GM23338 (cell line): ENCODE data around the gene SRPX2. TPM values are rescaled to one million over a fixed set of nuclear protein-coding genes. Genes with fewer than 3 reads are reported as not detected.

Source experiments
- ATAC-seq: fragments of 200-7000 bp; cut with Tn5 transposase; 3 replicates; pipeline ENCODE4 v1.9.1; 2020
- DNase-seq: peaks from one replicate; pipeline ENCODE4 v3.0.0-alpha.2; 2015; ENCODE audit warnings: low spot score
- H2AFZ ChIP-seq: fragments of 200-600 bp; sonication (generic); 2 replicates; pipeline ENCODE4 v1.8.0; 2016; ENCODE audit warnings: antibody characterized with exemption, mild to moderate bottlenecking, moderate library complexity
- H3F3A ChIP-seq: fragments of 200-600 bp; sonication (generic); replicated peaks from 2 replicates; pipeline ENCODE4 v1.8.0; 2017; ENCODE audit warnings: antibody characterized with exemption, mixed run types, low read depth
- H3K27ac ChIP-seq: fragments of 200-600 bp; sonication (generic); 2 replicates; pipeline ENCODE4 v1.6.1; 2016; ENCODE audit warnings: low read depth
- H3K27me3 ChIP-seq: fragments of 200-600 bp; sonication (generic); 2 replicates; pipeline ENCODE4 v1.8.0; 2016; ENCODE audit warnings: mild to moderate bottlenecking, mixed run types, moderate library complexity; ENCODE audit not compliant: insufficient read depth
- H3K36me3 ChIP-seq: fragments of 200-600 bp; sonication (generic); 2 replicates; pipeline ENCODE4 v1.8.0; 2016; ENCODE audit warnings: mild to moderate bottlenecking; ENCODE audit not compliant: insufficient read depth
- H3K4me1 ChIP-seq: fragments of 200-600 bp; sonication (generic); 2 replicates; pipeline ENCODE4 v1.8.0; 2016; ENCODE audit warnings: mild to moderate bottlenecking, moderate library complexity; ENCODE audit not compliant: insufficient read depth
- H3K4me2 ChIP-seq: fragments of 200-600 bp; sonication (generic); 2 replicates; pipeline ENCODE4 v1.7.1; 2017; ENCODE audit warnings: mixed run types
- H3K4me3 ChIP-seq: fragments of 200-600 bp; sonication (generic); 2 replicates; pipeline ENCODE4 v1.6.1; 2016; ENCODE audit warnings: mixed run types
- H3K79me2 ChIP-seq: fragments of 200-600 bp; sonication (generic); replicated peaks from 2 replicates; pipeline ENCODE4 v1.8.0; 2017; ENCODE audit warnings: mild to moderate bottlenecking; ENCODE audit not compliant: insufficient read depth
- H3K9me2 ChIP-seq: fragments of 200-600 bp; sonication (generic); 2 replicates; pipeline ENCODE4 v1.8.0; 2017; ENCODE audit not compliant: insufficient read depth
- H4K20me1 ChIP-seq: fragments of 200-600 bp; sonication (generic); replicated peaks from 2 replicates; pipeline ENCODE4 v1.8.0; 2017; ENCODE audit warnings: mild to moderate bottlenecking; ENCODE audit not compliant: insufficient read depth
- H3K27ac Mint-ChIP-seq: 2 replicates; pipeline ENCODE4 v1.8.0; 2020; ENCODE audit warnings: inconsistent platforms, mild to moderate bottlenecking, moderate library complexity, mixed read lengths
- H3K27me3 Mint-ChIP-seq: 3 replicates; pipeline ENCODE4 v1.8.0; 2022; ENCODE audit warnings: low read depth, mild to moderate bottlenecking, moderate library complexity, mixed read lengths, inconsistent platforms; ENCODE audit not compliant: insufficient read depth, poor library complexity
- H3K36me3 Mint-ChIP-seq: 3 replicates; pipeline ENCODE4 v1.8.0; 2021; ENCODE audit warnings: low read depth, mild to moderate bottlenecking, inconsistent platforms, moderate library complexity, mixed read lengths
- H3K4me1 Mint-ChIP-seq: 3 replicates; pipeline ENCODE4 v1.8.0; 2020; ENCODE audit warnings: mild to moderate bottlenecking, inconsistent platforms, mixed read lengths
- H3K4me3 Mint-ChIP-seq: 3 replicates; pipeline ENCODE4 v1.8.0; 2021; ENCODE audit warnings: moderate library complexity, mild to moderate bottlenecking, inconsistent platforms, mixed read lengths
- H3K9me3 Mint-ChIP-seq: 3 replicates; pipeline ENCODE4 v1.8.0; 2020; ENCODE audit warnings: moderate library complexity, mild to moderate bottlenecking, inconsistent platforms, mixed read lengths
- CREB1 ChIP-seq: fragments of 250-450 bp; sonication (Bioruptor Pico); IDR thresholded peaks from 2 replicates; pipeline ENCODE4 v1.5.0; 2020; ENCODE audit warnings: low read depth, mild to moderate bottlenecking, moderate library complexity
- EZH2 ChIP-seq: fragments of 200-600 bp; sonication (generic); IDR thresholded peaks from one replicate; pipeline ENCODE4 v1.8.0; 2017; ENCODE audit warnings: antibody characterized with exemption, mild to moderate bottlenecking, low read depth; ENCODE audit not compliant: unreplicated experiment
- JUNB ChIP-seq: IDR thresholded peaks from one replicate; pipeline ENCODE4 v1.6.1; 2016; ENCODE audit warnings: antibody characterized with exemption; ENCODE audit not compliant: unreplicated experiment
- NANOG ChIP-seq: IDR thresholded peaks from 2 replicates; pipeline ENCODE4 v1.6.1; 2016; ENCODE audit warnings: antibody characterized with exemption, borderline replicate concordance
- POLR2AphosphoS5 ChIP-seq: IDR thresholded peaks from 2 replicates; pipeline ENCODE4 v1.6.1; 2016; ENCODE audit warnings: antibody characterized with exemption, low read depth
- STAT1 ChIP-seq: IDR thresholded peaks from one replicate; pipeline ENCODE4 v1.6.1; 2016; ENCODE audit warnings: antibody characterized with exemption; ENCODE audit not compliant: unreplicated experiment
- ZNF114 ChIP-seq: fragments of 250-450 bp; sonication (Bioruptor Pico); IDR thresholded peaks from 2 replicates; pipeline ENCODE4 v1.5.0; 2020; ENCODE audit warnings: mild to moderate bottlenecking, moderate library complexity
- ZNF331 ChIP-seq: fragments of 250-450 bp; sonication (Bioruptor Pico); IDR thresholded peaks from 2 replicates; pipeline ENCODE4 v1.5.0; 2020; ENCODE audit warnings: low read depth, mild to moderate bottlenecking, moderate library complexity
- polyA plus RNA-seq: library from polyadenylated mRNA; unstranded; fragments of >200 nt; fragmentation: Nextera tagmentation; extraction: Ambion mirVana; gene quantifications from 2 replicates; pipeline ENCODE4 v1.2.1, GENCODE V29; 2016
- total RNA-seq: library from RNA; depleted of rRNA; stranded (reverse); fragments of >200 nt; shearing (Covaris generic); gene quantifications from 2 replicates; pipeline ENCODE4 v1.2.3, GENCODE V29; 2014
- TF ChIP-seq, protein P1 (sequence below): fragments of 250-450 bp; sonication (Bioruptor Pico); IDR thresholded peaks from 2 replicates; pipeline ENCODE4 v1.5.0; 2020; ENCODE audit warnings: mild to moderate bottlenecking, moderate library complexity
- TF ChIP-seq, protein P2 (sequence below): IDR thresholded peaks from one replicate; pipeline ENCODE4 v1.6.1; 2018; ENCODE audit warnings: antibody characterized with exemption; ENCODE audit not compliant: unreplicated experiment
- TF ChIP-seq, protein P3 (sequence below): IDR thresholded peaks from 2 replicates; pipeline ENCODE4 v1.6.1; 2016; ENCODE audit warnings: antibody characterized with exemption

The SRPX2 gene
- total and polyA plus RNA-seq, 2 experiments from 2014 or later, result not detected

DNA sequence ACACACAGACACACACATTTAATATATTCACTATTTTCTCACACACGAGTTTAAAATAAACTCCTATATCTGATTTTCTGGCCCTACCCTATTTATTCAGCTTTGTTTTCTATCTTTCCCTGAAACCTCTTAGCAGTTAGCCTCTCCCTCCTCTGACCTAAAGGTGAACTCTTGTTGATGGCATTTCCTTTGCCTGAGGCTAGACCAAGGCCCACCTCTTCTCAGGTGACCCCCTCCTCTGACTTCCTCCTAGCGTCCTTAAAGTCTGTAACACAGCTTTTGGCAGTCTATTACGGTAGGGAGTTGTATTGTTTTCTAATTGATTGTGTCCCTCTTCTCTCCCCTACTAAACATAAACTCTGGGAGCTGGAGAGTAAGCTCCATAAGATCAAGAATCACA, 1.7 kb upstream of the SRPX2 start (continued):
- TF ChIP-seq, protein P1, sequence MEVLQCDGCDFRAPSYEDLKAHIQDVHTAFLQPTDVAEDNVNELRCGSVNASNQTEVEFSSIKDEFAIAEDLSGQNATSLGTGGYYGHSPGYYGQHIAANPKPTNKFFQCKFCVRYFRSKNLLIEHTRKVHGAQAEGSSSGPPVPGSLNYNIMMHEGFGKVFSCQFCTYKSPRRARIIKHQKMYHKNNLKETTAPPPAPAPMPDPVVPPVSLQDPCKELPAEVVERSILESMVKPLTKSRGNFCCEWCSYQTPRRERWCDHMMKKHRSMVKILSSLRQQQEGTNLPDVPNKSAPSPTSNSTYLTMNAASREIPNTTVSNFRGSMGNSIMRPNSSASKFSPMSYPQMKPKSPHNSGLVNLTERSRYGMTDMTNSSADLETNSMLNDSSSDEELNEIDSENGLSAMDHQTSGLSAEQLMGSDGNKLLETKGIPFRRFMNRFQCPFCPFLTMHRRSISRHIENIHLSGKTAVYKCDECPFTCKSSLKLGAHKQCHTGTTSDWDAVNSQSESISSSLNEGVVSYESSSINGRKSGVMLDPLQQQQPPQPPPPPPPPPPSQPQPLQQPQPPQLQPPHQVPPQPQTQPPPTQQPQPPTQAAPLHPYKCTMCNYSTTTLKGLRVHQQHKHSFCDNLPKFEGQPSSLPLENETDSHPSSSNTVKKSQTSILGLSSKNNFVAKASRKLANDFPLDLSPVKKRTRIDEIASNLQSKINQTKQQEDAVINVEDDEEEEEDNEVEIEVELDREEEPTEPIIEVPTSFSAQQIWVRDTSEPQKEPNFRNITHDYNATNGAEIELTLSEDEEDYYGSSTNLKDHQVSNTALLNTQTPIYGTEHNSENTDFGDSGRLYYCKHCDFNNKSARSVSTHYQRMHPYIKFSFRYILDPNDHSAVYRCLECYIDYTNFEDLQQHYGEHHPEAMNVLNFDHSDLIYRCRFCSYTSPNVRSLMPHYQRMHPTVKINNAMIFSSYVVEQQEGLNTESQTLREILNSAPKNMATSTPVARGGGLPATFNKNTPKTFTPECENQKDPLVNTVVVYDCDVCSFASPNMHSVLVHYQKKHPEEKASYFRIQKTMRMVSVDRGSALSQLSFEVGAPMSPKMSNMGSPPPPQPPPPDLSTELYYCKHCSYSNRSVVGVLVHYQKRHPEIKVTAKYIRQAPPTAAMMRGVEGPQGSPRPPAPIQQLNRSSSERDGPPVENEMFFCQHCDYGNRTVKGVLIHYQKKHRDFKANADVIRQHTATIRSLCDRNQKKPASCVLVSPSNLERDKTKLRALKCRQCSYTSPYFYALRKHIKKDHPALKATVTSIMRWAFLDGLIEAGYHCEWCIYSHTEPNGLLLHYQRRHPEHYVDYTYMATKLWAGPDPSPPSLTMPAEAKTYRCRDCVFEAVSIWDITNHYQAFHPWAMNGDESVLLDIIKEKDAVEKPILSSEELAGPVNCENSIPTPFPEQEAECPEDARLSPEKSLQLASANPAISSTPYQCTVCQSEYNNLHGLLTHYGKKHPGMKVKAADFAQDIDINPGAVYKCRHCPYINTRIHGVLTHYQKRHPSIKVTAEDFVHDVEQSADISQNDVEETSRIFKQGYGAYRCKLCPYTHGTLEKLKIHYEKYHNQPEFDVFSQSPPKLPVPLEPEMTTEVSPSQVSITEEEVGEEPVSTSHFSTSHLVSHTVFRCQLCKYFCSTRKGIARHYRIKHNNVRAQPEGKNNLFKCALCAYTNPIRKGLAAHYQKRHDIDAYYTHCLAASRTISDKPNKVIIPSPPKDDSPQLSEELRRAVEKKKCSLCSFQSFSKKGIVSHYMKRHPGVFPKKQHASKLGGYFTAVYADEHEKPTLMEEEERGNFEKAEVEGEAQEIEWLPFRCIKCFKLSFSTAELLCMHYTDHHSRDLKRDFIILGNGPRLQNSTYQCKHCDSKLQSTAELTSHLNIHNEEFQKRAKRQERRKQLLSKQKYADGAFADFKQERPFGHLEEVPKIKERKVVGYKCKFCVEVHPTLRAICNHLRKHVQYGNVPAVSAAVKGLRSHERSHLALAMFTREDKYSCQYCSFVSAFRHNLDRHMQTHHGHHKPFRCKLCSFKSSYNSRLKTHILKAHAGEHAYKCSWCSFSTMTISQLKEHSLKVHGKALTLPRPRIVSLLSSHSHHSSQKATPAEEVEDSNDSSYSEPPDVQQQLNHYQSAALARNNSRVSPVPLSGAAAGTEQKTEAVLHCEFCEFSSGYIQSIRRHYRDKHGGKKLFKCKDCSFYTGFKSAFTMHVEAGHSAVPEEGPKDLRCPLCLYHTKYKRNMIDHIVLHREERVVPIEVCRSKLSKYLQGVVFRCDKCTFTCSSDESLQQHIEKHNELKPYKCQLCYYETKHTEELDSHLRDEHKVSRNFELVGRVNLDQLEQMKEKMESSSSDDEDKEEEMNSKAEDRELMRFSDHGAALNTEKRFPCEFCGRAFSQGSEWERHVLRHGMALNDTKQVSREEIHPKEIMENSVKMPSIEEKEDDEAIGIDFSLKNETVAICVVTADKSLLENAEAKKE (CRISPR knock-in tag), result no peak
- TF ChIP-seq EZH2 (no peak), ZNF114 (no peak), STAT1 (no peak), JUNB (no peak), ZNF331 (no peak), CREB1 (CRISPR knock-in tag) (no peak), NANOG (no peak)

DNA sequence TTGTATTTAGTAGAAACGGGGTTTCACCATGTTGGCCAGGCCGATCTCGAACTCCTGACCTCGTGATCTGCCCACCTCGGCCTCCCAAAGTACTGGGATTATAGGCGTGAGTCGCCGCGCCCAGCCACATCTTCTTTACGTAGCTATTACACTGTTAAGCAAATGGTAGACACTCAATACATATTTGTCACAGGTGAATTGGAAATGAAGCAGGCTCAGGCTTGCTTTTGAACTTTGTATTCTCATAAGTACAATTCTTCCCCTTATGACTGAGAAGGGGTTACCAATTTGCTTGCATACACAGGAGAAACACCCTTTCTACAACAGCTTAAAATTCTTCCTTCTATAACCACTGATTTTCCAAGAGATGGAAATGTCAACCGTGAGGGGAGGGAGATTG, 787 bp upstream of the SRPX2 start:
- Mint-ChIP-seq H3K4me1 (peaks cover 11% of the 10 kb centered on the region), H3K27ac (no peak overlapping the region), H3K27me3 (peaks cover 2% of the 10 kb centered on the region), H3K9me3 (no peaks in the 10 kb centered on the region), H3K36me3 (no peaks in the 10 kb centered on the region), H3K4me3 (no peak overlapping the region)
- ATAC-seq (no peak), DNase-seq (no peak)
- H3F3A ChIP-seq, result no peaks in the 10 kb centered on the region
- no peak overlapping the region for H3K4me2 ChIP-seq
- no peaks in the 10 kb centered on the region for H3K4me1 ChIP-seq
- no peaks in the 10 kb centered on the region for H4K20me1 ChIP-seq
- no peaks in the 10 kb centered on the region for H3K9me2 ChIP-seq
- H3K4me3 ChIP-seq, result no peak overlapping the region
- H3K36me3 ChIP-seq, result no peaks in the 10 kb centered on the region
- no peaks in the 10 kb centered on the region for H3K27me3 ChIP-seq
- no peak overlapping the region for H2AFZ ChIP-seq
- no peaks in the 10 kb centered on the region for H3K79me2 ChIP-seq
- H3K27ac ChIP-seq, result no peak overlapping the region
- no peak for TF ChIP-seq POLR2AphosphoS5
- no peak for TF ChIP-seq EZH2
- TF ChIP-seq STAT1, result no peak
- no peak for TF ChIP-seq CREB1 (CRISPR knock-in tag)
- no peak for TF ChIP-seq NANOG
- no peak for TF ChIP-seq ZNF114
- no peak for TF ChIP-seq JUNB
- TF ChIP-seq, protein P2, sequence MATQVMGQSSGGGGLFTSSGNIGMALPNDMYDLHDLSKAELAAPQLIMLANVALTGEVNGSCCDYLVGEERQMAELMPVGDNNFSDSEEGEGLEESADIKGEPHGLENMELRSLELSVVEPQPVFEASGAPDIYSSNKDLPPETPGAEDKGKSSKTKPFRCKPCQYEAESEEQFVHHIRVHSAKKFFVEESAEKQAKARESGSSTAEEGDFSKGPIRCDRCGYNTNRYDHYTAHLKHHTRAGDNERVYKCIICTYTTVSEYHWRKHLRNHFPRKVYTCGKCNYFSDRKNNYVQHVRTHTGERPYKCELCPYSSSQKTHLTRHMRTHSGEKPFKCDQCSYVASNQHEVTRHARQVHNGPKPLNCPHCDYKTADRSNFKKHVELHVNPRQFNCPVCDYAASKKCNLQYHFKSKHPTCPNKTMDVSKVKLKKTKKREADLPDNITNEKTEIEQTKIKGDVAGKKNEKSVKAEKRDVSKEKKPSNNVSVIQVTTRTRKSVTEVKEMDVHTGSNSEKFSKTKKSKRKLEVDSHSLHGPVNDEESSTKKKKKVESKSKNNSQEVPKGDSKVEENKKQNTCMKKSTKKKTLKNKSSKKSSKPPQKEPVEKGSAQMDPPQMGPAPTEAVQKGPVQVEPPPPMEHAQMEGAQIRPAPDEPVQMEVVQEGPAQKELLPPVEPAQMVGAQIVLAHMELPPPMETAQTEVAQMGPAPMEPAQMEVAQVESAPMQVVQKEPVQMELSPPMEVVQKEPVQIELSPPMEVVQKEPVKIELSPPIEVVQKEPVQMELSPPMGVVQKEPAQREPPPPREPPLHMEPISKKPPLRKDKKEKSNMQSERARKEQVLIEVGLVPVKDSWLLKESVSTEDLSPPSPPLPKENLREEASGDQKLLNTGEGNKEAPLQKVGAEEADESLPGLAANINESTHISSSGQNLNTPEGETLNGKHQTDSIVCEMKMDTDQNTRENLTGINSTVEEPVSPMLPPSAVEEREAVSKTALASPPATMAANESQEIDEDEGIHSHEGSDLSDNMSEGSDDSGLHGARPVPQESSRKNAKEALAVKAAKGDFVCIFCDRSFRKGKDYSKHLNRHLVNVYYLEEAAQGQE, result no peak
- TF ChIP-seq, protein P3, sequence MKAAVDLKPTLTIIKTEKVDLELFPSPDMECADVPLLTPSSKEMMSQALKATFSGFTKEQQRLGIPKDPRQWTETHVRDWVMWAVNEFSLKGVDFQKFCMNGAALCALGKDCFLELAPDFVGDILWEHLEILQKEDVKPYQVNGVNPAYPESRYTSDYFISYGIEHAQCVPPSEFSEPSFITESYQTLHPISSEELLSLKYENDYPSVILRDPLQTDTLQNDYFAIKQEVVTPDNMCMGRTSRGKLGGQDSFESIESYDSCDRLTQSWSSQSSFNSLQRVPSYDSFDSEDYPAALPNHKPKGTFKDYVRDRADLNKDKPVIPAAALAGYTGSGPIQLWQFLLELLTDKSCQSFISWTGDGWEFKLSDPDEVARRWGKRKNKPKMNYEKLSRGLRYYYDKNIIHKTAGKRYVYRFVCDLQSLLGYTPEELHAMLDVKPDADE, result no peak
